Uterus (tissue), 2 donors: Measurements from ENCODE around the gene PTK7.
"Not testable (repeated sequence)": the region's sequence is repeated elsewhere in the genome, so short reads cannot be mapped to it uniquely, and the experiment has no call there.

ENCODE experiments used
- CTCF ChIP-seq, 4 experiments: fragments of 200-600 bp in 2 of 4; fragments of 450-650 bp in 2 of 4; sonication (generic) in 2 of 4; IDR thresholded peaks; one replicate each; pipeline ENCODE4 v1.5.1; 2016 to 2019; ENCODE audit warnings: antibody characterized with exemption in 4 of 4, mild to moderate bottlenecking in 2 of 4, moderate library complexity in 1 of 4
- POLR2A ChIP-seq, 2 donors: fragments of 450-650 bp; IDR thresholded peaks; one replicate each; pipeline ENCODE4 v1.6.1; 2016; ENCODE audit warnings: antibody characterized with exemption in 2 of 2, mild to moderate bottlenecking in 1 of 2, moderate library complexity in 1 of 2

GRCh38 chr6:43081922-43082321 is 5.8 kb downstream of the PTK7 start:
- TF ChIP-seq CTCF, POLR2A (IDR thresholded peaks at IDR 0.05): not testable (repeated sequence)
